ENCODE measurements around the gene ANAPC2.

GRCh38 chr9:137192448-137192780 is 4.1 kb upstream of the ANAPC2 start:
- TF ChIP-seq, protein P1, sequence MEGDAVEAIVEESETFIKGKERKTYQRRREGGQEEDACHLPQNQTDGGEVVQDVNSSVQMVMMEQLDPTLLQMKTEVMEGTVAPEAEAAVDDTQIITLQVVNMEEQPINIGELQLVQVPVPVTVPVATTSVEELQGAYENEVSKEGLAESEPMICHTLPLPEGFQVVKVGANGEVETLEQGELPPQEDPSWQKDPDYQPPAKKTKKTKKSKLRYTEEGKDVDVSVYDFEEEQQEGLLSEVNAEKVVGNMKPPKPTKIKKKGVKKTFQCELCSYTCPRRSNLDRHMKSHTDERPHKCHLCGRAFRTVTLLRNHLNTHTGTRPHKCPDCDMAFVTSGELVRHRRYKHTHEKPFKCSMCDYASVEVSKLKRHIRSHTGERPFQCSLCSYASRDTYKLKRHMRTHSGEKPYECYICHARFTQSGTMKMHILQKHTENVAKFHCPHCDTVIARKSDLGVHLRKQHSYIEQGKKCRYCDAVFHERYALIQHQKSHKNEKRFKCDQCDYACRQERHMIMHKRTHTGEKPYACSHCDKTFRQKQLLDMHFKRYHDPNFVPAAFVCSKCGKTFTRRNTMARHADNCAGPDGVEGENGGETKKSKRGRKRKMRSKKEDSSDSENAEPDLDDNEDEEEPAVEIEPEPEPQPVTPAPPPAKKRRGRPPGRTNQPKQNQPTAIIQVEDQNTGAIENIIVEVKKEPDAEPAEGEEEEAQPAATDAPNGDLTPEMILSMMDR (IDR thresholded peaks at IDR 0.05): no peak
- TF ChIP-seq POLR2A (IDR thresholded peaks at IDR 0.05) (no peak), POLR2AphosphoS5 (IDR thresholded peaks at IDR 0.05) (no peak)

Measured in prostate gland (tissue), 2 donors.